ENCODE measurements around the gene FAM156B.
"Not testable (repeated sequence)": the region's sequence is repeated elsewhere in the genome, so short reads cannot be mapped to it uniquely, and the experiment has no call there.

Gene FAM156B

DNA sequence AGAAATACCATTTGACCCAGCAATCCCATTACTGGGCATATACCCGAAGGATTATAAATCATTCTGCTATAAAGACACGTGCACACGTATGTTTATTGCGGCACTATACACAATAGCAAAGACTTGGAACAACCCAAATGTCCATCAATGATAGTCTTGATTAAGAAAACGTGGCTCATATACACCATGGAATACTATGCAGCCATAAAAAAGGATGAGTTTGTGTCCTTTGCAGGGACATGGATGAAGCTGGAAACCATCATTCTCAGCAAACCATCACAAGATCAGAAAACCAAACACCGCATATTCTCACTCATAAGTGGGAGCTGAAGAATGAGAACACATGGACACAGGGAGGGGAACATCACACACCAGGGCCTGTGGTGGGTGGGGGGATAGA, 33.1 kb downstream of the FAM156B start:
- not testable (repeated sequence) for DNase-seq

DNA sequence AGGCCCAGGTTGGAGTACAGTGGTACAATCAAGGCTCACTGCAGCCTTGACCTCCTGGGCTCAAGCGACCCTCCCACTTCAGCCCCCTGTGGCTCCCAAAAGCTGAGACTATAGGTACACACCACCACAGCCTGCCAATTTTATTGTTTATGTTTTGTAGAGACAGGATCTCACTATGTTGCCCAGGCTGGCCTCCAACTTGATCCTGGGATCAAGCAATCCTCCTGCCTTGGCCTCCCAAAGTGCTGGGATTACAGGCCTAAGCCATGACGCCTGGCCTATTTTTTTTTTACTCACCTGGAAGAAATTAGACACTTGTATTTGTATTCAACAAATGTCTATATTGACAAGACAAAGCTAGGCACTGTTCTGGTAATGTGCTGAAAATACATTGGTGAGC, 36.1 kb downstream of the FAM156B start:
- DNase-seq = no peak

DNA sequence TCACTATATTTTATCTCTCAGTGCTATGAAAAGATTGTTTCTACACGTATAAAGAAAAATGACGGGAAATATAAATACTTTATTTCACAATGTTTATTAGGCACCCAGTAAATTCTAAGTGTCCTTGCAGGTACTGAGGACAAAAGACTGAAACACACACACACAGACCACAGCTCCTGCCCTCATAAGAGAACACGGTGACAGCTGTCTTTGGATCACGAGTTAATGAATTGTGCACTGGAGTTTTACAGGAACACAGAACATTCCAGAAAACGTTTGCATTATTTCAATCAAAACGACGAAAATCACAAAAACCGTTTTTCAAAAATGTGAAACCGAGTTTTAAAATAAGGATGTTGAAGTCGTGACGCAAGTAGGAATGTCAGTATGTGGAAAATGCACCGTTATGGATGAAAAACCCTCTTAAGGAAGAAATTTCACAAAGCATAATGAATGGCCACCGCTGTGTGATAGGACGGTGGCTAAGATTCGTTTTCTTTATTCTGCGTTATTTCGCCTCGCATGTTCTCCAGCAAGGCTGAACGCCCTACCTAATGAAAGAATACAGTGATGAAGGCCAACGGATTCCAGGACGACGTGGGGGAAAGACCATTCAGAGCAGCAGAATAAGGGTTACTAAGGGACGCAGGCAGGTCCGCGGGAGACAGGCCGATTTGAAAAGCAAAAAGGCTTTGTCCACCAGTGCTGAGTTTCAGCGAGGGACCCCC, 37.0 kb downstream of the FAM156B start:
- DNase-seq = no peak

DNA sequence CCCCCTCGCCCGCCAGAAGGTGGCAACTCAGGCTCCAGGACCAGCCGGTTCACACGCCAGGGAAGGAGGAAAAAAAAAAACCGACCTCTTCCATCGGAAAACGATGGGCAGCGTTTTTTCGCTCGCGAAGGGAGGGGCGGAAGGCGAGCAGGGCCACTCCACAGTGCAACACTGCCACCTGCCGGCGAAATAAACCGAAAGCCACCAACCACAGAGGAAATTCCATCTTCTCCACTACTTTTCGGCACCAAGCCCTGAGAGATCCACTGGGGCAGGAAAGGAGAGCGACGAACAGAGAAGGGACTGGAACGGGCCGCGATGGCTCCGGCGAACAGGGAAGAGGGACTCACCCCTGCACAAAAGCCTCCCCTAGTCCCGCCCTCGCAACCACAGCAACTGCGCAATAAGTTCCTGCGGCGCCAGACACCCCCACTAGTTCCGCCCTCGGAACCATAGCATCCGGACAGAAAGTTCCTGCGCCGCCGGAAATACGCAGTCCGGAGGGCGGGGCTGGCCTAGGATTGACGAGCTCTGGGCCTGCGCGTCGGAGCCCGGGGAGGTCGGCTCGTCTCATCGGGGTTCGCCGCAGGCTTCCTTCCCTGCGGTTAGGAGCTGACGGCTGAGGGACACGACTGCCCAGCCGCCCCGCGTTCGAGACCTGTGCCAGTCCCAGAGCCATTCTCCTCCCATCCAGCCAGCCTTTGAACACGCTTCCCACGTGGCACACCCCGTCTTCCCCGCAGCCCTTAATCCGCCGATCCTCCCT, 37.8 kb downstream of the FAM156B start:
- peak; percentile 92 for DNase-seq

DNA sequence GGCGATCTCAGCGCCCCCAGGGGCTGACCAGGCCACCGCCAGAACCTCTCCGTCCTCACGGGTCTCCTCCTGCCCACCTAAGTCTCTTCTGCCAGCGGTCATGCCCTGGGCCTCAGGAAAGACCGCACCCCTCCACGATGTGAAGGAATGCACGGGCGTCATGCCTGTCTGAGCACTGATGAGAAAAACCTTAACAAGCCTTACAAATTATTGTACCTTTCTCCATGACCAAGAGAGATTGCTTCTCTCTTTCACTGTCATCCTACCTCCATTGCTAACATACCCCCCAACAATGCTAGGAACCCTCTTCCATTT, 38.3 kb downstream of the FAM156B start:
- not testable (repeated sequence) for DNase-seq

DNA sequence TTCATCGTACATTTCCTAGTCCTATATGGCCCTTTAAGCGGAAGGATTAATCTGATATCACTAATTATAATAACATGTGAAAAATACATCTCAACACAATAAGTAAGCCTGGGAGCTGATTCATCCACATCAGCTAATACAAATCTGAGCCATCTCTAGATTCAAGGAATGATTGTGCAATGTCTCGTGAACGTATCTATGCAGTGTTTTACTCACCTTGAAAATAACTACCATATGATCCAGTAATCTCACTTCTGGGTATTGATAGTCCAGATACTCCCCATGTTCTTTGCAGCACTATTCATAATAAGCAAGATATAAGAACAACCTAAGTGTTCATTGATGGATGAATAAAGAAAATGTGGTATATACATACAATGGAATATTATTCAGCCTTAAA, 43.6 kb downstream of the FAM156B start:
- DNase-seq = not testable (repeated sequence)

DNA sequence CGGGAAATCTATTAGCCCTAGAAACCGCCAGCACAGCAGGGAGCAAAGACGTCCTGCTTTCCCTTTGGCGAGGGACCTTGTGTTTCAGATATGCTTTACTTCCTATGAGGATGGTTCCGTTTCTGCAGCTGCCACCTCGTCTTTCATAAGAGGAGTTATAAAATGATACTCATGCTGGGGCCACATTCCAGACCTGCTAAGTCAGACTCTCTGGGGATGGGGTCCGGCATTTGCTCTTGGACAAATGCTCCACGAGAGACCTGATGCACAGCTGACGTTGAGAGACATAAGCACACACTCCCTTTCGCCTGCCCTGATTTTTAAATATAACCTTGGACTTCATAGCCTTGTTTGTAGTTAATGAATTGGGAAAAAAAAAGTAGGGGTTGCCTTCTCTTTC, 44.6 kb downstream of the FAM156B start:
- not testable (repeated sequence) for DNase-seq

DNA sequence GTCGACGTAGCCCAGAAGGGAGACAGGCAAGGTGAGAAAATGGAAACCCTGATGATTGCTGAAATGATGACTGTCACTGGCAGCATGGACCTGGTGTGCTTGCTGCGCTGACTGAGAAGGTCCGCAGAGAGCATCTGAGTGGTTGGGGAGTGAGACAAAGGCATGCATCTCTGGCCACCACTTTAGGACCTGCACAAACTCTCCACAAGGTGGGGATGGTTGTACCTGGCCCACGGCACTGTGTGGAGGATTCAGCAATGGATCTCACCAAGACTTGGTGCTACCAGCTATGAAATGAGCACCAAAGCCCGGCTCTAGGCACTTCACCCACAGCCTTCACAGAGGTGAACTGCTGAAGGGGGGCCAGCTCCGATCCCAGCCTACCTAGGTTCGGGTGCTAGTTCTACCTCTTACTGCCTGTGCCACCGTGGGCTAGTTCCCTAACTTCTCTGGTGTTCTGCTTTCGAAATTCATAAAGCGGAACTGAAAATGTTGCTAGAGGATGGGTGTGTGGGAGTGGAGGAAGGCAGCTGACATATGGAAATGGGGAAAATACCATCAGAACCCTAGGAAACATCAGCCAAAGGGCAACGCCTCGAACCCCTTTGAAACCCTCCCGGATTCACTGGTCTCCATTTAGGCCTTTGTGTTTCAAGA, 48.8 kb downstream of the FAM156B start:
- not testable (repeated sequence) for DNase-seq

DNA sequence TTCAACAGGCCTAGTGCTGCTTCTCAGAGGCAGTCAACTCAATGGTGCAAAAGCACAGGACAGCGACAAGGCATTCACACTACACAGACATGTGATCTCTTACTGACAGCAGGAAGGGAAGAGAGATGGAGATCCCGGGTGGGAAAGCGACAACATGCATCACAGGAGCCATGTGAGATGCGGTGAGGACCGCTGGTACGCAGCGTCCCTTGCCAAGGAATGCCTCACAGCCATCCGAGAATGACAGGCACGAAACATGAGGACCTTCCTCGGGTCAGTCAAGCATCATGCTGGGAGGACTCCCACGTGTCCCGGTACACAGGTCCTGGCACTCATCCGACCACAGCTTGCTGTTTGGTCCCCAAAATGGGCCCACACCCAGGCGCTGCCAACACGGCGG, 50.4 kb downstream of the FAM156B start:
- DNase-seq = not testable (repeated sequence)

DNA sequence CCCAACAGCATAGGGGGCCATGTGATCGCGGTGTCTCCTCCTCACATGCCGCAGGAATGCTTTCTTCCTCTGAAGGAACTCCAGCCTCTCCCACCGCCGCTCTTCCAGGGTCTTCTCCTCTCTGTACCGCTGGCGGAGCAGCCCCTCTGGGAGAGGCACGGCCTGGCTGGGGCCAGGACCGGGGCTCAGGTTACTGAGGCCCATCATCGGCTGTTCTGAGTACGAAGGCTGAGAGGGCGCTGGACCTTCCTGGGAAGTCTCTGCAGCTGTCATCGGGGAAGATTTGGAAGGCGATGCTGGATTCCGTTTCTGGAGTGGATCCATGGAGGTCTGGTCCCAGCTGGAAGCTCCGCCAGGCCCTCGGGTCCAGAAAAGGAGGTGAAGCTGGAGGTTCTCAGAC, 51.1 kb downstream of the FAM156B start:
- not testable (repeated sequence) for DNase-seq

DNA sequence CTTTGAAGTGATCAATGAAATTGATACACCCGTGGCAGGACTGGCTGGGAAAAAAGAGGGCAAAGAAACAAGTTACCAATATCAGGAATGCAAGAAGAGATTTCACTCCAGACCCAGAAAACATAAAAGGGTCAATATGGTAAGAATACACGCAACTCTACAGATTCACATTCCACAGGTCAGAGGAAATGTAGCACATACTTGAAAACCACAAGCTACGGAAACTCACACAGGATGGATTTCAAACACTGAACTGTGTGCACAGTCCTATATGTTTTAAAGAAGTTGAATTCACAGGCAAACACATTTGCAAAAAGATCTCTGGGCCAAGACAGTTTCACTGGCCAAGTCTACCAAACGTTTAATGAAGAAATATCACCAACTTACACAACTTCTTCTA, 52.2 kb downstream of the FAM156B start:
- DNase-seq = not testable (repeated sequence)

DNA sequence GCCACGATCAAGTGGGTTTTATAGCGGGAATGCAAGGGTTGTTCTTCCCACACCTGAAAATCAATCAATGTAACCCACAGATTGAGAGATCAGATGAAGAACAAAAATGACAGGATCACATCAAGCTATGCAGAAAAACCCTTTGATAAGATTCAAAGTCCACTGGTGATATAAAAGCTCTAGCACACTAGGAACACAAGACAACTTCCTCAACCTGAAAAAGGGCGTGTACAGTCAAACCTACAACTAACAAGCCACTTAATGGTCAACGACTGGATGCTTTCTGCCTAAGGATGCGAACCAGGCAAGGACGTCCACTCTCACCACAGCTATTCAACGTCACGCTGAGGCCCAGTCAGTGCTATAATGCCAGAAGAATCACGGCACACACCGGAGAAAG, 52.8 kb downstream of the FAM156B start:
- DNase-seq = not testable (repeated sequence)
